WERI-Rb-1 (cell line): Measurements from ENCODE around the gene SCUBE1.

Experiments used
- DNase-seq: peaks from one replicate; pipeline ENCODE4 v3.0.0-alpha.2; 2020
- H3K27ac ChIP-seq: fragments of 250-450 bp; sonication (Bioruptor Pico); 2 replicates; pipeline ENCODE4 v1.5.1; 2020; ENCODE audit warnings: mild to moderate bottlenecking, moderate library complexity
- H3K27me3 ChIP-seq: fragments of 250-450 bp; sonication (Bioruptor Pico); 2 replicates; pipeline ENCODE4 v1.5.1; 2021; ENCODE audit warnings: mild to moderate bottlenecking, low read depth, moderate library complexity; ENCODE audit not compliant: insufficient read depth, severe bottlenecking
- H3K36me3 ChIP-seq: fragments of 250-450 bp; sonication (Bioruptor Pico); 2 replicates; pipeline ENCODE4 v1.5.1; 2020; ENCODE audit warnings: mild to moderate bottlenecking, moderate library complexity
- H3K4me3 ChIP-seq: 2 replicates; pipeline ENCODE4 v1.5.1; 2011; ENCODE audit warnings: low read depth, mild to moderate bottlenecking, control low read depth, low read length
- H3K9me3 ChIP-seq: fragments of 250-450 bp; sonication (Bioruptor Pico); 2 replicates; pipeline ENCODE4 v1.5.1; 2021; ENCODE audit warnings: mild to moderate bottlenecking, moderate library complexity; ENCODE audit not compliant: severe bottlenecking
- TF ChIP-seq, protein P1 (sequence below): IDR thresholded peaks from 2 replicates; pipeline ENCODE4 v1.5.1; 2011; ENCODE audit warnings: low read depth, mild to moderate bottlenecking, control low read depth, inconsistent platforms, low read length

SCUBE1 gene

DNA sequence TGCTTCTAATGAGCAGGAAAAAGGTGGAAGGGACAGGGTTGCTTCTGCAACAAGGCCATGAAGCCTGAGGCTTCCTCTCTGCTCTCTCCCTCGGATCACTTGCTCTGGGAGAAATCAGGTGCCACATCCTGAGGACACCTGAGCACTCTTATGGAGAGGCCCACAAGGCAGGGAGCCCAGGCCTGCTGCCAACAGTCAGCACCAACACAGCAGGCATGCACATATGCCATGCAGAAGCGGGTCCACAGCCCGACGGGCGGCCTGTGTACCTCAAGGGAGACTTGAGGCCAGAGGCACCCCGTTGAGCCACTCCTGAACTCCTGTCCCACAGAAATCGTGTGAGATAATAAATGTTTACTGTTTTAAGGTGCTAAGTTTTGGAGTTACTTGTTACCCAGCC, 165.7 kb downstream of the SCUBE1 start:
- H3K36me3 ChIP-seq: peaks cover 66% of the 10 kb centered on the region
- no peak overlapping the region for H3K27ac ChIP-seq
- no peaks in the 10 kb centered on the region for H3K27me3 ChIP-seq
- no peak for DNase-seq
- TF ChIP-seq, protein P1, sequence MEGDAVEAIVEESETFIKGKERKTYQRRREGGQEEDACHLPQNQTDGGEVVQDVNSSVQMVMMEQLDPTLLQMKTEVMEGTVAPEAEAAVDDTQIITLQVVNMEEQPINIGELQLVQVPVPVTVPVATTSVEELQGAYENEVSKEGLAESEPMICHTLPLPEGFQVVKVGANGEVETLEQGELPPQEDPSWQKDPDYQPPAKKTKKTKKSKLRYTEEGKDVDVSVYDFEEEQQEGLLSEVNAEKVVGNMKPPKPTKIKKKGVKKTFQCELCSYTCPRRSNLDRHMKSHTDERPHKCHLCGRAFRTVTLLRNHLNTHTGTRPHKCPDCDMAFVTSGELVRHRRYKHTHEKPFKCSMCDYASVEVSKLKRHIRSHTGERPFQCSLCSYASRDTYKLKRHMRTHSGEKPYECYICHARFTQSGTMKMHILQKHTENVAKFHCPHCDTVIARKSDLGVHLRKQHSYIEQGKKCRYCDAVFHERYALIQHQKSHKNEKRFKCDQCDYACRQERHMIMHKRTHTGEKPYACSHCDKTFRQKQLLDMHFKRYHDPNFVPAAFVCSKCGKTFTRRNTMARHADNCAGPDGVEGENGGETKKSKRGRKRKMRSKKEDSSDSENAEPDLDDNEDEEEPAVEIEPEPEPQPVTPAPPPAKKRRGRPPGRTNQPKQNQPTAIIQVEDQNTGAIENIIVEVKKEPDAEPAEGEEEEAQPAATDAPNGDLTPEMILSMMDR: no peak
- H3K9me3 ChIP-seq: no peaks in the 10 kb centered on the region
- no peak overlapping the region for H3K4me3 ChIP-seq

DNA sequence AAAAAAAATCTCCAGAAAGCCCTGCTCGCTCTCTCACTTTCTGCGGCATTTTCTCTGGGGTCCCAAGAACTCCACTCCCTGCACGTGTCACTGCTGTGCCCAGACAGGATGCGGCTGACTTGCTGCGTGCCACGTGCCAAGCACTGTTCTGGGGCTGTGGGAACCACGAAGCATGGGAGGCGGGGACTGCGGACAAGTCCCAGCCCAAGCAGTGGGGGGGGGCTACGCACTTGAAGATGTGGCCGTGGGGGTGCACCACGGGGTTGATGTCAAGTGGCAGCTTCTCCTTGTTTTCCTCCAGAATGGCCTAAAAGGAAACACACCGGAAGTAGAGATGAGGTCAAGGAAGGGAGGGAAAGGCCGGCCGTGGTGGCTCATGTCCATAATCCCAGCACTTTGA, 167.1 kb downstream of the SCUBE1 start:
- Histone ChIP-seq H3K9me3 (no peaks in the 10 kb centered on the region), H3K4me3 (no peak overlapping the region), H3K27me3 (no peaks in the 10 kb centered on the region), H3K36me3 (peaks cover 72% of the 10 kb centered on the region), H3K27ac (no peak overlapping the region)
- TF ChIP-seq, protein P1: no peak
- no peak for DNase-seq

DNA sequence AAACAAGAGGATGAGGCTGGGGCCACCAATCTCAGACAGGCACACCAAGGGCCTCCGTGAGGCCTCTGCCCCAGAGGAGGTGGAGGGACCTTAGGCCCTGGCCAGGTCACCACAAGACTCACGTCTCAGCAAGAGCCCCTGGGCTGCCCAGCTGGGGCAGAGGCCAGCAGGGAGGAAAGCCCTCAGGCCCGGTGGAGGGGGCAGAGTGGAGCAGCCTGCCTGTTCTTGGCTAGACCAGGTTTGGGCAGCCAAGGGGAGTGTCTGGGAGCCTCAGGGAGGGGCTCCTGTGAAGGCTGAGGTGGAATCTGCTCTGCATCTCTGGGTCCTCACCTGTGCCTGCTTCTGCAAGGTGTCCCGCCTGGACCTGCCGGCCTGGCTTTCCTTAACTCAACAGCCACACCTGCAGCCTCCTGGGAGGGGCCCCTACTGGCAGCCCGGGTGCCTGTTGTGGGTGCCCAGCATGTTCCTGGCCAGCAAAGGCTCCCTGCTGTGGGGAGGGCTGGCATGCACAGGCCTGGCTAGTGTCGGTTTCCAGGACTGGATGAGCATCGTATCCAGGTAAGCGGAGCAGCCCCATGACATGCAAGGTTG, 168.1 kb downstream of the SCUBE1 start:
- DNase-seq: no peak
- no peak overlapping the region for H3K4me3 ChIP-seq
- H3K9me3 ChIP-seq: no peaks in the 10 kb centered on the region
- TF ChIP-seq, protein P1: no peak
- no peaks in the 10 kb centered on the region for H3K27me3 ChIP-seq
- no peak overlapping the region for H3K27ac ChIP-seq
- H3K36me3 ChIP-seq: peaks cover 67% of the 10 kb centered on the region

DNA sequence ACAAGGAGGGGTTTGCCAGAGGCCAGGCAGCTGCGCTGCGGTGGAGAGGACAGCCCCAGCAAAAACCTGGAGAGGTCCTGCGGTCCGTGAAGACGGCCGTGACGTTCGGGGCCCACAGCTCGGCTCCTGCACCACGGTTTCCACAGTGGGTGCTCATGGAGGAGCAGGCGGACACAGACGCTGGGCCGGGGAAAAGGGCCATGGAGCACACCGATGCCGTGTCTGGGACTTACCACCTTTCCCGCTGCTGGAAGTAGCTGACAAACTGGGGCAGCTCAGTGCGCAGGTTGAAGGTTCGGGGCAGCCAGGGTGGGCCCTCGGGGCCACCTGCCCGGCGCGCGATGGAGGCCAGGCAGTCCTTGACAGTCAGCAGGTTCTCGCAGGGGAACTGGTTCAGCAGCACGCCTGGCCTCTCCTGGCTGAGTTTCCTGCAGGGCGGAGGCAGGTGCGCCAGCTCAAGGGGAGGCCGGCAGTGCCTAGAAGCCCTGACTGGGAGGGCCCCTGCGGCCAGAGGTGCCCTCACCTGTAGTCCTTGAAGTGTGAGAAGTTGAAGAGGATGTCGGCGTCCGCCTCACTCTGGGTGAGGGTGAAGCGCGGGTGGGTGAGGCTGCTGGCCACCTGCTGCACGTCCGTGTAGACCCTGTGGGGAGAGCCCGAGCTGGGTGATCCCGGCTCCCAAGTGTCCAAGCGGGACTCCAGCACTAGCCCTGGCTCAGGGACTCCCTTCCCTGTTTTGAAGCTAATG, 169.0 kb downstream of the SCUBE1 start:
- Histone ChIP-seq H3K27me3 (no peaks in the 10 kb centered on the region), H3K4me3 (no peak overlapping the region), H3K9me3 (no peaks in the 10 kb centered on the region), H3K36me3 (peaks cover 66% of the 10 kb centered on the region), H3K27ac (no peak overlapping the region)
- TF ChIP-seq, protein P1: no peak
- DNase-seq: no peak

DNA sequence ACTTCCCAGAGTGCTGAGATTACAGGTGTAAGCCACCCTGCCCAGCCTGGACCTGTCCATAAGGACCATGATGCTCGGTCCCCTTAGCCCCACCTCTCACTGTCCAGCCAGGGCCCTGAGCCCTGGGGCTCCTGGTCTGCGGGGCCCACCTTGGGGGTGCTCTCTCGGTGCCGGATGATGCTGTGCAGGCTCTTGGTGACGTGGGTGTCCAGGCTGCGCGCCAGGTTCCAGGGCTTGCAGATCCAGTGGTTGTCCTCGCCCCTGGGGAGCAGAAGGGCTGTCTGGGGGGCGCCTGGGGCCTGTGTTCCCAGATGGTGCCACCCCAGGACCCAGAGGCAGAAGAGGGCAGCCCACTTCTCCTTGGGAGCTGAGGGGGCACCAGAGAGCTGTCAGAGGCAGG, 169.6 kb downstream of the SCUBE1 start:
- TF ChIP-seq, protein P1: no peak
- H3K9me3 ChIP-seq: no peaks in the 10 kb centered on the region
- no peak for DNase-seq
- no peak overlapping the region for H3K4me3 ChIP-seq
- no peaks in the 10 kb centered on the region for H3K27me3 ChIP-seq
- H3K27ac ChIP-seq: no peak overlapping the region
- peaks cover 66% of the 10 kb centered on the region for H3K36me3 ChIP-seq
